ENCODE data around the gene C6orf132. TPM values are rescaled to one million over a fixed set of nuclear protein-coding genes. Genes with fewer than 3 reads are reported as not detected.

The C6orf132 gene
- total RNA-seq, 1 donor from 2014 or later: under 0.01 TPM

DNA sequence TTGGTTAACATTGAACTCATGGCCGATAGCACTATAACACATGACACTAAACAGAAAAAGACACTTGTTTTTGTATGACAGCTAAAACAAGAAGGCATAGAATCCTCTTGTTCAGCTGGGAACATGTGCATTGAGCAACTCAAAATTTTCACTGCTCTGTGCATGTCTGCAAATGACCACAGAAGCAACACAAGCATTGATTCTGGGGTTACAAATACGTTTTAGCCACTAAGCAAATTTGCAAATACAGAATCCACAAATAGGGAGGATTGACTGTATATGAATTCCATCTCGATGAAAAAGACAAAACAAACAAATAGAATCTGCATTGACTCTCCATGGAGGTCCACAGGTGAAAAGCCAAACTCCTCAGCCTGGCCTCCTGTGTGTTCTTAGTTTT lies 31.7 kb downstream of the C6orf132 start:
- DNase-seq (ENCODE audit: low spot score in 2 of 2) (no peak), FAIRE-seq (no peak)

DNA sequence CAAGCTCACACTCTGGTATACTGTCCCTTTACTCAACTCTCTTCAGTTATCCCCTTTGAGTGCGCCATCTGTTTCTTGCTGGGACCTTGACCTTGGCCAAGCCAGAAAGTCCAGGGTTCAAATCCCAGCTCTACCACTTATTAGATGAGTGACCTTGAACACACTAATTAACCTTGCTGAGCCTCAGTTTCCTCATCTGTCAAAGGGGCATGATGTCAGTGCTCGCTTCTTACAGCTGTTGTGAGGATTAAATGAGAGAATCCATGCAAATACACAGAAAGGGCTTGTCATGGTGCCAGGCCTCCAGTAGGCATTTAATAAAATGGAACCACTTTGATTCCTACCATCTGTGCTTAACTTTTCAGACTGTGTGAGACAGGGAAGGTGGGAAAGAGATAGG lies 34.3 kb downstream of the C6orf132 start:
- DNase-seq (ENCODE audit: low spot score in 2 of 2): no peak
- no peak for FAIRE-seq

- no peak for FAIRE-seq
These were observed 36.1 kb downstream of the C6orf132 start for GRCh38 chr6:42106112-42107023.

DNA sequence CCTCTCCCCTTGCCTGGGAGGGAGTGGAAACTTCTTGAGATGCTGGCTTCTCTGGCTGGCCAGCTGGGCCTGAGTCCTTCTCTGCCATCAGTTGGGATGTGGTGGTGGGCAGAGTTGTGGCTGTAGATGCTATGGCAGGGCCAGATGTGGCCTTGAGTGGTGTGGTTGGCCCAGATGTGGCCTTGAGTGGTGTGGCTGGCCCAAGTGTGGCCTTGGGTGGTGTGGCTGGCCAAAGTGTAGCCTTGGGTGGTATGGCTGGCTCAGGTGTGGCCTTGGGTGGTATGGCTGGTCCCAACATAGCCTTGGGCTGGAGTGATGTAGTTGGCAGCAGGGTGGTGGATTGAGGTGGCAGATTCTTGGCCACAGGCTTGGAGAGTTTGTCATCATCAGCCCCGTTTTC lies 36.7 kb downstream of the C6orf132 start:
- no peak for FAIRE-seq

More at GRCh38 chr6:42106112-42107023, 36.1 kb downstream of the C6orf132 start:
- DNase-seq (ENCODE audit: low spot score in 2 of 2): no peak

DNA sequence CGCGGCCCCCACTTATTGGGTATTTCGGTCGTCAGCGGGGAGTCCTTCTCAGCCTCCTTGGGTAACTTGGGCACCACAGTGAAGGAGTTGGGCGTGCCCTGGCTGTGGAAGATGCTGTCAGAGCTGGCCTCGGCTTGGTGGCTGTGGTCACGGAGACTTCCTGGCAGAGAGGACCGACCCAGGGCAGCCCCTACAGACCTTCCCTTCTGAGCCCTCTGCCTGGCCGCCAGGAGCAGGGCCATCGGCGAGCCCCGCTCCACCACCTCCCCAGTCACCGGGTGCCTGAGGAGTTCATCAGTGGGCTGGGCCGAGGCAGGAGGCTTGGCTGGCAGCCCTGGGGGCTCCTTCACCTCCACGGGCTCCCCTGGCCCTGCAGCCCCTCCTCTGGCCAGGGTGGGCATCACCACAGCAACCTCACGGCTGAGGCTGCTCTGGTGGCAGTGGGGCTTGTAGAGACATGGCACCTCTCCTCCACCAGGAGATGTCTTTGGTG lies 37.2 kb downstream of the C6orf132 start:
- DNase-seq (ENCODE audit: low spot score in 2 of 2) (no peak), FAIRE-seq (no peak)

More for the DNA sequence above, 36.7 kb downstream of the C6orf132 start:
- DNase-seq (ENCODE audit: low spot score in 2 of 2): no peak

GRCh38 chr6:42104804-42105125 lies 37.7 kb downstream of the C6orf132 start:
- DNase-seq (ENCODE audit: low spot score in 2 of 2) (no peak), FAIRE-seq (no peak)

- FAIRE-seq (no peak), DNase-seq (ENCODE audit: low spot score in 2 of 2) (peak in 1 of 2 donors; percentile 54)
These were observed 38.2 kb downstream of the C6orf132 start for GRCh38 chr6:42104095-42104803.

- DNase-seq (ENCODE audit: low spot score in 2 of 2): no peak
- FAIRE-seq: no peak
These were observed 38.7 kb downstream of the C6orf132 start for GRCh38 chr6:42103753-42104094.

DNA sequence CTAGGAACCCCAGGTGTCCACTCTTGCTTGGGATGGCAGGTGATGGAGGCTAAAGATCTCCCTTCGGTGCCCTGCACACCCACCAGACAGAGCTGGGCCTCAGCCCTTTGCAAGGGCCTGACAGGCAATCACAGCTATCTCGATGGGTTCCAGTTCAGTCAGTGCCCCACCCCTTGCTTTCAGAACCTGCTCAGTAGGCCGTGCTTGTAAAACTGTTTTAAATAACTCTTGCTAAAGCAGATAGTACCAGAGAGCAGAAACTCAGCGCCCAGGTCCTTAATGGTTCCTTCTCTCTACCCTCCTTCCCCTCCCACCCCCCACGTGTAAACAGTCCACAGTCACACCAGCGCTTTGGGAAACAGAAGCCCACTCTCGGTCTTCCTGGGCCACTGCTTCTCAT lies 39.2 kb downstream of the C6orf132 start:
- DNase-seq (ENCODE audit: low spot score in 2 of 2): no peak
- no peak for FAIRE-seq

DNA sequence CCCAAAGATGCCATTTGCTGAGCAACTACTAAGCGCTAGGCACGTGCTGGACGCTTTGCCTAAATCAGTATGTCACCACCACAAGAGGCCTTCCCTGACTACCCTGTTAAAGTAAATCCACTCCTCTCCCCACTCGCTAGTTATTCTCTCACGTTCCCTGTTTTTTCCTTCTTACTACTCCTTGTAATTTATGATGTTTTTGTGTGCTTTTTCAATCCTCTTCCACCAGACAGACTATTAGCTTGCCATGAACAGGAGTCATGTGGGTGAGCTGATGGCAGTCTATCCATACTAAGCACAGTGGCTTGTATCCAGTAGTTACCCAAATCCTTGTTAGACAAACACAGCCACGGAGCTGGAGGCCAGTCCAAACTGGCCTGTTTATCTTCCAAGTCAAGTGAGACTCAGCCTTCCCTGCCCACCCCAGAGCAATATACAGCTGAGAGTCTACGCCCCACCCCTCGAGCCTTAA lies 41.2 kb downstream of the C6orf132 start:
- FAIRE-seq (no peak), DNase-seq (ENCODE audit: low spot score in 2 of 2) (no peak)

DNA sequence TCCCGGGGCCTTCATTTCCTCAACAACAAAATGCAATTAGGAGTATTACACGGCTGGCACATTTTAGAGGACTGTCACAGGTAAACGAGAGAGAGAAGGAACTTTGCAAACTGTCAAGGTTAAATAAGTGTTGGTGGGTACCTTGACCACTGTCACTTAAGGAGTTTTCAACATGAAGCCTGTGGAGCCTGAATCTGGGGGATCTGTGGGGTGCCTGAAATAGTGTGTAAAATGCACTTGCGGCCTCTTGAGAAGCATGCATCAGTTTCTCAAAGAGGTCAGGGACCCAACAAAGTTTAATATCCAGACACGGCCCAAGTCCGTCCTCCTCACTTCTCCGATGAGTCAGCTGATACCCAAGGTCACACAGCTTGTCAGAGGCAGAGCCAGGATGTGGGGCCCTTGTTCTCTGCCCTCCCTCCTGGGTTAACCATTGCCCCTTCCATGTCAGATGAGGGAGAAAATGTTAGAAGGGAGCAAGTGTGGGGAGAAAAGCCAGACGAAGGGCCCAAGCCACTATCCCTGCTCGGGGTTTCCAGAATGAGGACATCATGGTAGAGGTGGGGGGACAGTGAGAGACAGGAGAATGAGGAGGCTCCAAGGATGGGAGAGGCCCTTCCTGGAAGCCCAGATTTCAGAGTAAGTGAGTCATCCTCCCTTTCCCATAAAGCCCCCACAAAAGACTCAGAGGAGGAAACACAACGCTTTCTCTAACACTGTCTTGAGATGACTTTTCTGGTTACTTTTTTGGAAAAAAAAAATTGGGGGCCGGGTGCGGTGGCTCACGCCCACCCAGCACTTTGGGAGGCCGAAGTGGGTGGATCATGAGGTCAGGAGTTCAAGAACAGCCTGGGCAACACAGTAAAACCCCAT lies 42.2 kb downstream of the C6orf132 start:
- no peak for FAIRE-seq

GRCh38 chr6:42099340-42100028 lies 42.9 kb downstream of the C6orf132 start:
- DNase-seq (ENCODE audit: low spot score in 2 of 2) (no peak), FAIRE-seq (no peak)

More for the DNA sequence above, 42.2 kb downstream of the C6orf132 start:
- no peak for DNase-seq (ENCODE audit: low spot score in 2 of 2)

DNA sequence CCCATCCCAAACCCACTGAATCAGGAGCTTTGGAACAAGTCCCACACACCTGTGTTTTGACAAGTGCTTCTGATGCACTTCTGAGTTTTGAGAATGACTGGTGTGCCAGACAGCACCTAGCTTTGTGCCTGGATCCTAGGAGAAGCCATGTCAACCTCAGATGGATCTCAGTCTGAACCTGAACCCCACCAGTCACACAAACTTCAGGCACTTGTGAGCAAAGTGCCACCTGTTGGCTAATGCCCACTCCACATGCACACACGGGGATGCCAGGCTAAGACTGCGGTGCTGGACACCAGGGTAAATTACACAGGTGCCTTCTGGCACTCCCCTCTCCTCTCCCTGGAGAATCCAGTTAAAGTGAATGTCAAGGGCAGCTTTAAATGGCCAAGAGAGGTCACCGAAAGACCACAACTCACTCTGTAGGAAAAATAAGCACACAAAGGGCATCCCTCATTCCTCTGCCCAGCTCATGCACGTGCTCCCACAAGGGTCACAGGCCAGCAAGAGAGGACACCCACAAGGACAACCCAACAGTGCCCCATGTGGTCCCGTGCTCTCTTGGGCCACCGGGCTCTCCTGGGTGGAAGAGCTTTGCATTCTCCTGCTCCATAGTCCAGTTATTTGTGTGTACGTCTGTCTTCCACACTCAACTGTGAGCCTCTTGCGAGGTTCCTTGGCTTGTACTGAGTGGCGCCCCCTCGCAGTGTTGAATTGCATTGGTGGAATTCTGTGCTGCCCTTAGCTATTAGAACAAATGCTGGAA lies 46.5 kb downstream of the C6orf132 start:
- FAIRE-seq (no peak), DNase-seq (ENCODE audit: low spot score in 2 of 2) (no peak)

DNA sequence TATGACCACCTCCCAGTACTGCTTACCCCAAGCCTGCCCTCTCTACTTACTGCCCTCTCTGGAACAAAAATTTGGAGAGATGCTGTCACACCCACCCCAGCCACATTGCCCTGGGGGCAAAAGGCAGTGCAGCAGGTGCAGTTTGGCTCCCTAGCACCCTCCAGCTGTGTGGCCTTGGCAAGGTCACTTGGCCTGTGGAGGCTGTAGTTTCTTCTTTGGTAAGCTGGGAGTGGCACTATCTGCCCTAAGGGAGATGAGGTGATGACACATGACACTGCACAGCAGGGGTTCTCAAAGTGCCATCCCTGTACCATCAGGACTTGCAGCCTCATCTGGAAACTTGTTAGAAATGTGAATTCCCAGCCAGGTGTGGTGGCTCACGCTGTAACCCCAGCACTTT lies 47.3 kb downstream of the C6orf132 start:
- DNase-seq (ENCODE audit: low spot score in 2 of 2) (no peak), FAIRE-seq (no peak)

DNA sequence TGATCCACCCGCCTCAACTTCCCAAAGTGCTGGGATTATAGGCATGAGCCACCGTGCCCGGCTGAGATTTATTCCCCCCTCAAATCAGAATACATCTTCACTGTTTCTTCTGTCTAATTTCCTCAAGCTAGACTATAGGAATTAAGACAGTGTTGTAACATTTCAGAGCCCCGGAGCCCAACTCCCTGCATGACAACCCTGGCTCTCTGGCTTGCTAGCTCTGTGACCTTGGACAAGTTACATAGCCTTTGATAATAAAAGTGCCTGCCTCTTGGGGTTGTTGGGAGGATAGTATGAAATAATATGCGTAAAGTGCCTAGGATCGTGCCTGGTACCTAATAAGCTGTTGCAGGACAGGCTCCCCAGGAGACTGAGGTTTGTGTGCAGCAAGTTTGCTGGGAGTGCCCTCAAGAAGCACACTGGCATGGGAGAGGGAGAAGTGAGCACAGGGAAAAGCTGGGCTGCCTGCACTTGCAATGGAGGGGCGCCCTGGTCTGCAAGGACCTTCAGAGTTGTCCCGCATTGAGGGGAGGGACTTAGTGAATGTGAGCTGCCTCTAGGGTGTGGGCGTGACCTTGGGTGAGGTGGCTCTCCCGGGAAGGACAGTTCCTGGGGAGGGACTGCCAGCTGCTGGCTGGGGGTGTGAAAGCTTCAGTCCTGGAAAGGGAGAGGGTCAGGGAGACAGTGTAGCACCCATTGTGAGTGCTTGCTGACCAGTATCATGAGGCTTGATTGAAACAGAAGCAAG lies 48.7 kb downstream of the C6orf132 start:
- no peak for FAIRE-seq
- no peak for DNase-seq (ENCODE audit: low spot score in 2 of 2)

DNA sequence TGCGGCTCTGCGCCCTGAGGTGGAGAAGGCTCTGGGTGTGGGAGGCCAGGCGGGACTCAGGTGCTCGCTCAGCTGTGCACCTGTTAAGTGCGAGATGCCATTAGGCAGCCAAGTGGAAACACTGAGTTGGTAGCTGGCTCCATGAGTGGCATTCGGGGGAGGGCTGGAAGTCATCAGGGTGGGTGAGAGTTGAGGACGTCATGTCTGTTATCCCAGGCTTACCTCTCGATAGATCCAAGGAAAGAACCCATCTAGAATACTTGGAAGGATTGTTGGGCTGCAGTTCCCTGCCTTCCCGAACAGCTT lies 50.7 kb downstream of the C6orf132 start:
- FAIRE-seq: no peak
- DNase-seq (ENCODE audit: low spot score in 2 of 2): no peak

GRCh38 chr6:42090819-42091717 lies 51.4 kb downstream of the C6orf132 start:
- no peak for DNase-seq (ENCODE audit: low spot score in 2 of 2)
- FAIRE-seq: no peak

DNA sequence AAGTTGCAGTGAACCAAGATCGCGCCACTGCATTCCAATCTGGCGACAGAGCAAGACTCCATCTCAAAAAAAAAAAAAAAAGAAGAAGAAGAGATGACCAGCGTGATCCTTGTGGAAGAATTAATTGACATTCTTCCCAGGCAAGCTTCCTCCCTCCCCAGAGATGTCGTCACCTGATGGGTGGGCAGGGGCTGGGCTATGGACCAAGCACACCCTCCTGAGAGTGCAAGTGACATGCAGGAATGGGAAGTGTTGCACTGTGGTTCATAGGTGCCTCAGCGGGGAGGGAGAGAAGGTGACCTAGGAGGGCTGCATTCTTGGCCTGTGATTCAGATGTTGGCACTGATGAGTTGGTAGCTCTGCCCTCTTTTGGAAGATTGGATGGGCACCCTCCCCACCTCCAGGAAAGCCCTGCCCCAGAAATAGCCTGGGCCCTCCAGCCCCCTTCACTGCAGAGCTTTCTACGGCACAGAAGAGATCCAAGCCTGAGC lies 54.3 kb downstream of the C6orf132 start:
- DNase-seq (ENCODE audit: low spot score in 2 of 2) (no peak), FAIRE-seq (no peak)

All from frontal cortex (tissue), 4 donors.